ENCODE measurements around the gene TBC1D16.

TBC1D16 gene

GRCh38 chr17:80072410-80072809 lies 36.7 kb upstream of the TBC1D16 start:
- DNase-seq (no peak), ATAC-seq (ENCODE audit: insufficient read depth, low read depth) (no peak)
- no peak overlapping the region for H3K27ac ChIP-seq (ENCODE audit: low read length)
- H4K20me1 ChIP-seq (ENCODE audit: insufficient read depth, low read length) = no peaks in the 10 kb centered on the region
- no peak overlapping the region for H3K4me3 ChIP-seq (ENCODE audit: low read depth in 1 of 2, low read length in 2 of 2)
- H3K36me3 ChIP-seq (ENCODE audit: insufficient read depth, low read length) = no peaks in the 10 kb centered on the region
- TF ChIP-seq, protein P1, sequence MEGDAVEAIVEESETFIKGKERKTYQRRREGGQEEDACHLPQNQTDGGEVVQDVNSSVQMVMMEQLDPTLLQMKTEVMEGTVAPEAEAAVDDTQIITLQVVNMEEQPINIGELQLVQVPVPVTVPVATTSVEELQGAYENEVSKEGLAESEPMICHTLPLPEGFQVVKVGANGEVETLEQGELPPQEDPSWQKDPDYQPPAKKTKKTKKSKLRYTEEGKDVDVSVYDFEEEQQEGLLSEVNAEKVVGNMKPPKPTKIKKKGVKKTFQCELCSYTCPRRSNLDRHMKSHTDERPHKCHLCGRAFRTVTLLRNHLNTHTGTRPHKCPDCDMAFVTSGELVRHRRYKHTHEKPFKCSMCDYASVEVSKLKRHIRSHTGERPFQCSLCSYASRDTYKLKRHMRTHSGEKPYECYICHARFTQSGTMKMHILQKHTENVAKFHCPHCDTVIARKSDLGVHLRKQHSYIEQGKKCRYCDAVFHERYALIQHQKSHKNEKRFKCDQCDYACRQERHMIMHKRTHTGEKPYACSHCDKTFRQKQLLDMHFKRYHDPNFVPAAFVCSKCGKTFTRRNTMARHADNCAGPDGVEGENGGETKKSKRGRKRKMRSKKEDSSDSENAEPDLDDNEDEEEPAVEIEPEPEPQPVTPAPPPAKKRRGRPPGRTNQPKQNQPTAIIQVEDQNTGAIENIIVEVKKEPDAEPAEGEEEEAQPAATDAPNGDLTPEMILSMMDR (IDR thresholded peaks at IDR 0.05; ENCODE audit: borderline replicate concordance, extremely low read depth, low read length, poor library complexity, severe bottlenecking) = no peak
- no peak for TF ChIP-seq EZH2 (IDR thresholded peaks at IDR 0.05; ENCODE audit: borderline replicate concordance, low read depth, low read length, severe bottlenecking)
- no peaks in the 10 kb centered on the region for H3K9me3 ChIP-seq (ENCODE audit: insufficient read depth, low read length, severe bottlenecking)
- no peak overlapping the region for H2AFZ ChIP-seq (ENCODE audit: low read depth, low read length)
- H3K4me2 ChIP-seq (ENCODE audit: insufficient read depth, low read length) = no peak overlapping the region
- H3K27me3 ChIP-seq (ENCODE audit: insufficient read depth, low read length, poor library complexity) = no peaks in the 10 kb centered on the region
- no peak overlapping the region for H3K9ac ChIP-seq (ENCODE audit: low read depth, low read length)
- H3K4me1 ChIP-seq (ENCODE audit: insufficient read depth, low read length) = no peaks in the 10 kb centered on the region
- no peaks in the 10 kb centered on the region for H3K79me2 ChIP-seq (ENCODE audit: insufficient read depth, low read length)

- H3K4me2 ChIP-seq (ENCODE audit: insufficient read depth, low read length) = no peak overlapping the region
- DNase-seq (no peak), ATAC-seq (ENCODE audit: insufficient read depth, low read depth) (no peak)
- H3K79me2 ChIP-seq (ENCODE audit: insufficient read depth, low read length) = no peaks in the 10 kb centered on the region
- H3K4me3 ChIP-seq (ENCODE audit: low read depth in 1 of 2, low read length in 2 of 2) = no peak overlapping the region
- H4K20me1 ChIP-seq (ENCODE audit: insufficient read depth, low read length) = no peaks in the 10 kb centered on the region
- no peak for TF ChIP-seq EZH2 (IDR thresholded peaks at IDR 0.05; ENCODE audit: borderline replicate concordance, low read depth, low read length, severe bottlenecking)
- TF ChIP-seq, protein P1 (IDR thresholded peaks at IDR 0.05; ENCODE audit: borderline replicate concordance, extremely low read depth, low read length, poor library complexity, severe bottlenecking) = no peak
- H2AFZ ChIP-seq (ENCODE audit: low read depth, low read length) = no peak overlapping the region; the same call in 1 of the 2 replicates
- H3K9ac ChIP-seq (ENCODE audit: low read depth, low read length) = no peak overlapping the region
- H3K36me3 ChIP-seq (ENCODE audit: insufficient read depth, low read length) = no peaks in the 10 kb centered on the region
- no peaks in the 10 kb centered on the region for H3K4me1 ChIP-seq (ENCODE audit: insufficient read depth, low read length)
- H3K9me3 ChIP-seq (ENCODE audit: insufficient read depth, low read length, severe bottlenecking) = no peaks in the 10 kb centered on the region
- H3K27me3 ChIP-seq (ENCODE audit: insufficient read depth, low read length, poor library complexity) = no peaks in the 10 kb centered on the region
- no peak overlapping the region for H3K27ac ChIP-seq (ENCODE audit: low read length)
These were observed 35.6 kb upstream of the TBC1D16 start for GRCh38 chr17:80071116-80071841.

GRCh38 chr17:80070375-80071115 lies 34.9 kb upstream of the TBC1D16 start:
- no peak overlapping the region for H3K27ac ChIP-seq (ENCODE audit: low read length)
- H3K4me3 ChIP-seq (ENCODE audit: low read depth in 1 of 2, low read length in 2 of 2) = no peak overlapping the region
- H3K4me2 ChIP-seq (ENCODE audit: insufficient read depth, low read length) = no peak overlapping the region
- no peak overlapping the region for H2AFZ ChIP-seq (ENCODE audit: low read depth, low read length)
- H3K9me3 ChIP-seq (ENCODE audit: insufficient read depth, low read length, severe bottlenecking) = no peaks in the 10 kb centered on the region
- no peaks in the 10 kb centered on the region for H3K27me3 ChIP-seq (ENCODE audit: insufficient read depth, low read length, poor library complexity)
- no peaks in the 10 kb centered on the region for H3K4me1 ChIP-seq (ENCODE audit: insufficient read depth, low read length)
- H3K79me2 ChIP-seq (ENCODE audit: insufficient read depth, low read length) = no peaks in the 10 kb centered on the region
- H4K20me1 ChIP-seq (ENCODE audit: insufficient read depth, low read length) = no peaks in the 10 kb centered on the region
- H3K36me3 ChIP-seq (ENCODE audit: insufficient read depth, low read length) = no peaks in the 10 kb centered on the region
- no peak for DNase-seq
- no peak for ATAC-seq (ENCODE audit: insufficient read depth, low read depth)
- TF ChIP-seq EZH2 (IDR thresholded peaks at IDR 0.05; ENCODE audit: borderline replicate concordance, low read depth, low read length, severe bottlenecking) = no peak
- TF ChIP-seq, protein P1 (IDR thresholded peaks at IDR 0.05; ENCODE audit: borderline replicate concordance, extremely low read depth, low read length, poor library complexity, severe bottlenecking) = no peak
- H3K9ac ChIP-seq (ENCODE audit: low read depth, low read length) = no peak overlapping the region
